ENCODE measurements around the gene TBR1. TPM values are rescaled to one million over a fixed set of nuclear protein-coding genes. Genes with fewer than 3 reads are reported as not detected.

Gene TBR1
- total RNA-seq, 1 donor from 2014 or later = not detected

- Mint-ChIP-seq H3K27me3 (ENCODE audit: unreplicated experiment) (peaks cover 7% of the 10 kb centered on the region), H3K36me3 (ENCODE audit: unreplicated experiment) (no peaks in the 10 kb centered on the region)
- no peak for DNase-seq
Observed at GRCh38 chr2:161434118-161434517, 18.0 kb downstream of the TBR1 start.

GRCh38 chr2:161436411-161436810 is 20.3 kb downstream of the TBR1 start:
- H3K4me1 Mint-ChIP-seq (ENCODE audit: low read depth, unreplicated experiment) = no peaks in the 10 kb centered on the region
- H3K4me3 Mint-ChIP-seq (ENCODE audit: unreplicated experiment) = no peak overlapping the region
- no peak for TF ChIP-seq CTCF (IDR thresholded peaks at IDR 0.05; ENCODE audit: partially characterized antibody, unreplicated experiment)
- no peak for DNase-seq
- H3K36me3 Mint-ChIP-seq (ENCODE audit: unreplicated experiment) = no peaks in the 10 kb centered on the region
- peaks cover 6% of the 10 kb centered on the region for H3K27me3 Mint-ChIP-seq (ENCODE audit: unreplicated experiment)
- no peak overlapping the region for H3K27ac Mint-ChIP-seq (ENCODE audit: unreplicated experiment)
- H3K9me3 Mint-ChIP-seq (ENCODE audit: unreplicated experiment) = peaks cover 2% of the 10 kb centered on the region

More at GRCh38 chr2:161434118-161434517, 18.0 kb downstream of the TBR1 start:
- Mint-ChIP-seq H3K9me3 (ENCODE audit: unreplicated experiment) (peaks cover 2% of the 10 kb centered on the region), H3K4me3 (ENCODE audit: unreplicated experiment) (no peak overlapping the region), H3K27ac (ENCODE audit: unreplicated experiment) (no peak overlapping the region), H3K4me1 (ENCODE audit: low read depth, unreplicated experiment) (no peaks in the 10 kb centered on the region)
- TF ChIP-seq CTCF (IDR thresholded peaks at IDR 0.05; ENCODE audit: partially characterized antibody, unreplicated experiment) = no peak

GRCh38 chr2:161438598-161438997 is 22.5 kb downstream of the TBR1 start:
- no peak for TF ChIP-seq CTCF (IDR thresholded peaks at IDR 0.05; ENCODE audit: partially characterized antibody, unreplicated experiment)
- Mint-ChIP-seq H3K4me1 (ENCODE audit: low read depth, unreplicated experiment) (no peaks in the 10 kb centered on the region), H3K27ac (ENCODE audit: unreplicated experiment) (no peak overlapping the region), H3K27me3 (ENCODE audit: unreplicated experiment) (peaks cover 5% of the 10 kb centered on the region), H3K4me3 (ENCODE audit: unreplicated experiment) (no peak overlapping the region), H3K9me3 (ENCODE audit: unreplicated experiment) (peaks cover 2% of the 10 kb centered on the region), H3K36me3 (ENCODE audit: unreplicated experiment) (no peaks in the 10 kb centered on the region)
- no peak for DNase-seq

- H3K27ac Mint-ChIP-seq (ENCODE audit: unreplicated experiment) = no peak overlapping the region
- H3K4me3 Mint-ChIP-seq (ENCODE audit: unreplicated experiment) = no peak overlapping the region
- no peaks in the 10 kb centered on the region for H3K36me3 Mint-ChIP-seq (ENCODE audit: unreplicated experiment)
- no peak for TF ChIP-seq CTCF (IDR thresholded peaks at IDR 0.05; ENCODE audit: partially characterized antibody, unreplicated experiment)
- no peak for DNase-seq
- H3K27me3 Mint-ChIP-seq (ENCODE audit: unreplicated experiment) = no peaks in the 10 kb centered on the region
- H3K4me1 Mint-ChIP-seq (ENCODE audit: low read depth, unreplicated experiment) = no peaks in the 10 kb centered on the region
- H3K9me3 Mint-ChIP-seq (ENCODE audit: unreplicated experiment) = no peaks in the 10 kb centered on the region
Observed at GRCh38 chr2:161445097-161445496, 29.0 kb downstream of the TBR1 start.

GRCh38 chr2:161448431-161448830 is 32.3 kb downstream of the TBR1 start:
- Mint-ChIP-seq H3K9me3 (ENCODE audit: unreplicated experiment) (no peaks in the 10 kb centered on the region), H3K27me3 (ENCODE audit: unreplicated experiment) (no peaks in the 10 kb centered on the region), H3K27ac (ENCODE audit: unreplicated experiment) (no peak overlapping the region), H3K36me3 (ENCODE audit: unreplicated experiment) (no peaks in the 10 kb centered on the region), H3K4me3 (ENCODE audit: unreplicated experiment) (no peak overlapping the region), H3K4me1 (ENCODE audit: low read depth, unreplicated experiment) (no peaks in the 10 kb centered on the region)
- no peak for TF ChIP-seq CTCF (IDR thresholded peaks at IDR 0.05; ENCODE audit: partially characterized antibody, unreplicated experiment)
- DNase-seq = no peak

Data from glutamatergic neuron (in vitro differentiated cells).